Non-pigmented ciliary epithelial cell (primary cell): ENCODE data around the gene IFT52.
"Not testable (repeated sequence)": the region's sequence is repeated elsewhere in the genome, so short reads cannot be mapped to it uniquely, and the experiment has no call there.

Experiments used
- DNase-seq: peaks from one replicate; pipeline ENCODE4 v3.0.0-alpha.2; 2010; ENCODE audit warnings: low read depth

IFT52 gene

DNA sequence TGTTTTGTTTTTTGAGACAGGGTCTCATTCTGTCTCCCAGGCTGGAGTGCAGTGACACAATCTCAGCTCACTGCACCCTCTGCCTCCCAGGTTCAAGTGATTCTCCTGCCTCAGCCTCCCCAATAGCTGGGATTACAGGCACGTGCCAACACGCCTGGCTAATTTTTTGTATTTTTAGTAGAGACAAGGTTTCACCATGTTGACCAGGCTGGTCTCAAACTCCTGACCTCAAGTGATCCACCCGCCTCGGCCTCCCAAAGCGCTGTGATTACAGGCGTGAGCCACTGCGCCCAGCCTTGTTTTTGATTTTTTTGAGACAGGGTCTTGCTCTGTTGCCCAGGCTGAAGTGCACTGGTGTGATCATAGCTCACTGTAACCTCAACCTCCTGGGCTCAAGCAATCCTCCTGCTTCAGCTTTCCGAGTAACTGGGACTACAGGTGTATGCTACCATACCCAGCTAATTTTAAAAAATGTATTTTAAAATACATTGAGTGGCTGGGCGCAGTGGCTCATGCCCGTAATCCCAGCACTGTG is 61.0 kb downstream of the IFT52 start:
- not testable (repeated sequence) for DNase-seq

DNA sequence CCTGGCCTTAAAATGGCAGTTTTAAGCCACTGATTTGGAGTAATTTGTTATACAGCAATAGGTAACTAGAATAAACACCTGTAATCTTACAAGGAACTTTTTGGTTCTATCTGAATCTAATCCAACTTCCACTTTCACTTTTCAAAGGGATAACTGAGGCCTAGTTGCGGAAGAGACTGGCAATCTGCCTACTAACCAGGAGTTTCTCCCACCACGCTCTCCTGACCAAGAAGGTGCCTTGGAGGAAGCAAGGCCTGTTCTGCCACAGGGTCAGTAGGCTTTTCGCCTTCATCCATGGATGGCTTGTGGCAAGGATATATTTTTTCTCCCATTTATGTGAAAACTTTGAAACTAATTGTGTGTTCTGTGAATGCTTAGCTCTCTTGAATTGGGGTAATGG is 63.2 kb downstream of the IFT52 start:
- DNase-seq = no peak

DNA sequence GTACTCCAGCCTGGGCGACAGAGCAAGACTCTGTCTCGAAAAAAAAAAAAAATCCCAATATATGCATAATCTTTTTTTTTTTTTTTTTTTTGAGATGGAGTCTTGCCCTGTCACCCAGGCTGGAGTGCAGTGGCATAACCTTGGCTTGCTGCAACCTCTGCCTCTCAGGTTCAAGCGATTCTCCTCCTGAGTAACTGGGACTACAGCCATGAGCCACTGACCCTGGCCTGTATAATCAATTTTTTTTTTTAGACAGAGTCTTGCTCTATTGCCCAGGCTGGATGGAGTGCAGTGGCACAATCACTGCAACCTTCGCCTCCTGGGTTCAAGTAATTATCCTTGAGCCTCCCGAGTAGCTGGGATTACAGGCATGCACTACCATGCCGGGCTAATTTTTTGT is 64.4 kb downstream of the IFT52 start:
- DNase-seq = not testable (repeated sequence)

DNA sequence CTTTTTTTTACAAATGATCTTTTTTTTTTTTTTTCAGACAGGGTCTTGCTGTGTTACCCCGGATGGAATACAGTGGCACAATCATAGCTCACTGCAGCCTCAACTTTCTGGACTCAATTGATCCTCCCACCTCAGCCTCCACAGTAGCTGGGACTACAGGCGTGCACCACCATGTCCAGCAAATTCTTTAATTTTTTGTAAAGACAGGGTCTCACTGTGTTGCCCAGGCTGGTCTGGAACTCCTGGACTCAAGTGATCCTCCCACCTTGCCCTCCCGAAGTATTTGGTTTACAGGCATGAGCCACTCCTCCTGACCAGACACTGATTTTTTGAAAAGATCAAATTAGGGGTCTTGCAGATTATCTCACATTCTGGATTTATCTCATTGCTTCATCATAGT is 65.2 kb downstream of the IFT52 start:
- DNase-seq = no peak

DNA sequence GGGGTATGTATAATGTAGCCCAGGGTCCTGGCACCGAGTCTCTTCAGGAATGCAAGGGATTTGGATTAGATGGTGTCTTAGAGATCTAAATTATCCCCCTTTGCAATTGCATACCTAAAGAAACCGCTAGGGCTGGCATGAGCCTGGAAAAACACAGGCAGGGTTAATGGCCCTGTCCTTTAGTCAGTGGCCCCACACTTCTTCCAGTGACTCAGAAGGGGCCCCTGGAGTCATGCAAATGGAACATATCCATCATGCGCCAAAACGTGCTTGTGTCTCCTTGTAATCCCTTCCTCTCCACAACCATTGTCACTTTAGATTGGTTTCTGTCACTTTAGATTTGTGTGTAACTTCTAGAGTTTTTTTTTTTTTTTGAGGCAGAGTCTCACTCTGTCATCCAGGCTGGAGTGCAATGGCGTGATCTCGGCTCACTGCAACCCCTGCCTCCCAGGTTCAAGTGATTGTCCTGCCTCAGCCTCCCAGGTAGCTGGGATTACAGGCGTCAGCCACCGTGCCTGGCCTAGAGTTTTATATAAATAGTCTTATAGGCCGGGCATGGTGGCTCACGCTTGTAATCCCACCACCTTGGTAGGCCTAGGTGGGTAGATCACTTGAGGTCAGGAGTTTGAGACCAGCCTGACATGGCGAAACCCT is 67.5 kb downstream of the IFT52 start:
- DNase-seq = no peak

DNA sequence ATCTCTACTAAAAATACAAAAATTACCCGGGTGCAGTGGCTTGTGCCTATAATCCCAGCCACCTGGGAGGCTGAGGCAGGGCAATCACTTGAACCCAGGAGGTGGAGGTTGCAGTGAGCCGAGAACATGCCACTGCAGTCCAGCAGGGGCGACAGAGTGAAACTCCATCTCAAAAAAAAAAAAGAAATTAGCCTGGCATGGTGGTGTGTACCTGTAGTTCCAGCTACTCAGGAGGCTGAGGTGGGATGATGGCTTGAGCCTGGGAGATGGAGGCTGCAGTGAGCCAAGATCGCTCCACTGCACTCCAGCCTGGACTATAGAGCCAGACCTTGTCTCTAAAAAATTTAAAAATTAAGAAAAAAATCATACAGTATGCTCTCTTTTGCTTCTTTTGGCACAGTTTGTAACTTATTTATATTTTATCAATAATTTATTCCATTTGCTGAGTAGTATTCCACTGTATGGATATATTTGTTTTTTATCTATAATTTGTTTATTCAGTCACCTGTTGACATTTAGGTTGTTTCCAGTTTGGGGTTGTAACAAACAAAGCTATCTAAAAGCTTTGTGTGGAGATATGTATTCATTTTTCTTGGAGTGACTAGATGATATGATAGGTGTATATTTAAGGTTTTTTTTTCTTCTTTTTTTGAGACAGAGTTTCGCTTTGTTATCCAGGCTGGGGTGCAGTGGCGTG is 68.1 kb downstream of the IFT52 start:
- DNase-seq = no peak

DNA sequence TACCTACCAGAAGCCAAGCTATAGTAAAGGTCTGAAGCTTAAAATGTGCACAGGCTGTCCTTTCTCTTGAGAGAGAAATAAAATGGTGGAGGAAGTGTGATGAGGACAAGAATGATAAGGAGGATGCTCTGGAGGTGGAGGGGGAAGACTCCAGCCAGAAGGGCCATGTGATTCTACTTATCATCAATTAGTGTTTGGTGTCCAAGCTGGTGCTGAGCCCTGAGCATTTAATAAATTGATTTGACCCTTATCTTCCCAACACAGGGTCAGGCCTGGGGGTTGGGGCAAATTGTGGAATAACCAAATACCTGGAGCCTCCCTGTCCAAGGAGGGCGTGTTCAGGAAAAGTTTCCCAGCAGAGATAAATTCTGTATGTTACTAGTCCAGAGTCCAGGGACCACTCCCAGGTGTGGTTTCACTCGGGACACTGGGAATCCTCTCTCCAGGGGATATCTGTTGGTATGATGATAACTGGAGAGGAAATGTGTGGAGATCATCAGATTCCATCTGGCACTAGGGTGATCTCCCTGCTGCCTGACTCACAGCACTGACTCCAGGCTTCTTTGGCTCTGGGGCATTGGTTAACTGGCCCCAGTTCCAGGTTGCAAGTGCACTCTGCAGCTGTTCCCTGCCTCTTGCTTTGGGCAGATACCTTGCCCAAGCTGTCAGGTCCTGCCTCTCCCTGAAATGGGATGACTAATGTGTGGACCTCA is 72.4 kb downstream of the IFT52 start:
- no peak for DNase-seq

DNA sequence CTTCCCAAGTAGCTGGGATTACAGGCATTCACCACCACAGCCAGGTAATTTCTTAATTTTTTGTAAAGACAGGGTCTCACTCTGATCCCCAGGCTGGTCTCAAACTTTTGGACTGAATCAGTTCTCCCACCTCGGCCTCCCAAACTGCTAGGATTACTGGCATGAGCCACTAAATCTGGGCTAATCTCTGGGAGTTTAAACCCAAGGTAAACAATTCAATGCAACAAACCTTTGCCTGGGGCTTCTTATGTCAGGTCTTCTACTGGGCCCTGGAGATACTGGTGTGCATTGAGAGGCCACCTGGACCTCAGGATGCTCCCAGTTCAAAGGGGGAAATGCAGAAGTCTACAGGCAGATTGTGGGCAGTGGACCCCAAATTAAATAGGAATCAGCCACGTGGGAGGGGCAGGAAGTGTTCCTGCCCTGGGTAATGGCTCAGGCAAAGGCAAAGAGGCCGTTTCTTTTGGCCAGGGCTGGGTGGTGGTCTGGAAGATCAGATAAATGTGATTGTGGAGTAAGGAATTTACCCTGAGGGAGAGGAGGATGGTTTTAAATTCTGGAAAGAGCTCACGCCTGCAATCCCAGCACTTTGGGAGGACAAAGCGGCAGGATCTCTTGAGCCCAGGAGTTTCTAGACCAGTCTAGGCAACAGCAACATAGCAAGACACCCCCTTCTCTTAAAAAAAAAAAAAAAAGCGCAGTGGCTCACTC is 74.9 kb downstream of the IFT52 start:
- no peak for DNase-seq

DNA sequence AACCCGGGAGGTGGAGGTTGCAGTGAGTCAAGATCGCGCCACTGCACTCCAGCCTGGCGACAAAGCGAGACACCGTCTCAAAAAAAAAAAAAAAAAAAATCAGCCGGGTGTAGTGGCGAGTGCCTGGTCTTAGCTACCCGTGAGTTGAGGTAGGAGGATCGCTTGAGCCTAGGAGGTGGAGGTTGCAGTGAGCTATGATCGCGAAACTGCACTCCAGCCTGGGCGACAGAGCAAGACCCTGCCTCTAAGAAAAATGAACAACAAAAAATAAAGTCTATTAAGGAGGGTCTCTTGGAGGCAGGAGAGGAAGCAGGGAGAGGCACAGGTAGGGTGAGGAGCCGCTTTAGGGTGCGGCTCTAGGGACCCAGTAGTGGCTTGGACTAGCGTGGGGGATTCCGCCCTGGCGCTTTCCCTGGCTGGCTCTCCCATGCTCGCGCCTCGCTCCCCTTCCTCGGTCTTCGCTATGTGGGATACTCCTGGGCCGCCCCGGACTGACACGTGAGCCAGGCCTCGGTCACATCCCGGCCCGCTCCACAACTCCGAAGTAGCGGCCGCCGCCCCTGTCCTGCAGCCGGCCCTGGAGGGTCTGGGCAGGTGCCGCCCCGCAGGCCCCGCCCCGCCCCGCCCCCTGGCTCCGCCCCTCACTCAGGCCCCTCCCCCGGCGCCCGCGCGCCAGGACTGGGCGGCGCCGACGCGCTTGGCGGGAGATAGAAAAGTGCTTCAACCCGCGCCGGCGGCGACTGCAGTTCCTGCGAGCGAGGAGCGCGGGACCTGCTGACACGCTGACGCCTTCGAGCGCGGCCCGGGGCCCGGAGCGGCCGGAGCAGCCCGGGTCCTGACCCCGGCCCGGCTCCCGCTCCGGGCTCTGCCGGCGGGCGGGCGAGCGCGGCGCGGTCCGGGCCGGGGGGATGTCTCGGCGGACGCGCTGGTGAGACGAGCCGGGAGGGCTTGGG is 75.9 kb downstream of the IFT52 start, which contains the start of gene MYBL2:
MYBL2 (plus strand) TSS at position 739 of the 953 bp plus-strand sequence; CDS start at position 909, 170 bp downstream.
- DNase-seq = no peak

DNA sequence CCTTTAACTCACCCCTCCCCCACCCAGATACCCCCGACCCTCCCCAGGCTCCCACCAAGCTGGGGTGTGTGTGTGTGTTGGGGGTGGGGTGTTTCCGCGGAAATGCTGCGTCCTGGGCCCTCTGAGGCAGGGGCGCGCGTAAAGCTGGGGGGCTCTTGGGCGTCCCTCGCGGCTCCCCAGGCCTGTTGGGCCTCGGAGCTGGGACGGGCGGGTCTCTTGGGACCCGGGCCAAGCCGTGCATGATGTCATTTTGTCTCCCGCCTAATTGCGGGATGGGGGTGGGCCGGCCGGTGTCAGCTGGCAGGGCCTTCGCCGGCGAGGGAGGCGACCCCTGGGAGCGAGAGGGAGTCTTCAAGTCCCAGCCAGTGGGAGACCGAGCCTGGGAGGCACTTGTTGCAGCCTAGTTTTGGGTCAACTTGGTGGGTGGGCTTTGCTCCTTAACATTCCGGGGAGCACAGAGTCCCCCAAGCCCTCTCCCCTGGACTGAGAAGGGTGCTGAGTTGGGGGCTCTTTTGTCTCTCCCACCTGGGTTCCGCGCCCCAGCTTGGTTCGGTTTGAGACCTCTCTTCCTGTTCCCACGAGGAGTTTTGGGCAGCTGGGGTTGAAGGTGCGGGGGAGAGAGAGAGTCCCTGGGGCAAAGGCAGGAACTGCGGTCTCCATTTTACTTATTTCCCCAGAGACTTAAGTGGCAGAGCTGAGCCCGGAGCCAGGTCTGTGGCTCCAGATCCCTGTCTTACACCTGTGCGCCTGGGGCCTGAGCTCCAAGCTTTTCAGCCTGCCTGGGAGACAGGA is 76.8 kb downstream of the IFT52 start:
- no peak for DNase-seq

DNA sequence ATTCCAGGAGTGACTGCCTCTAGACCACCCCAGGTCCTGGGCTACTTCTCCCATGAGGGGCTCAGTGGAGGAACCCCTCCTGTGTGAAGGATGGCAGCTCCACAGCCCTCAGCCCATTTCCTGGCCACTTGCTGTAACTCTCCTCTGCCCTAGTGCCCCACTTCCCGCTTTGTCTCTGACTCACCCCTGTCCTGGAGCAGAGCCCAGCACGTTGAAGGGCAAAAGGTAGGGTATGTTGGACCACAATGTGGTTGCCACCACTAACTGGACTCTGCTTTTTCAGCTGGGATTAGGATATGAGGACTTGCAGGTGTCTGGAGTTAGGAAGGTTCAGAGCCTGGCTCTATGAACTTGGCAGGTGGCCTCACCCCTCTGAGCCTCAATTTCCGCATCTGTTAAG is 78.6 kb downstream of the IFT52 start:
- no peak for DNase-seq

DNA sequence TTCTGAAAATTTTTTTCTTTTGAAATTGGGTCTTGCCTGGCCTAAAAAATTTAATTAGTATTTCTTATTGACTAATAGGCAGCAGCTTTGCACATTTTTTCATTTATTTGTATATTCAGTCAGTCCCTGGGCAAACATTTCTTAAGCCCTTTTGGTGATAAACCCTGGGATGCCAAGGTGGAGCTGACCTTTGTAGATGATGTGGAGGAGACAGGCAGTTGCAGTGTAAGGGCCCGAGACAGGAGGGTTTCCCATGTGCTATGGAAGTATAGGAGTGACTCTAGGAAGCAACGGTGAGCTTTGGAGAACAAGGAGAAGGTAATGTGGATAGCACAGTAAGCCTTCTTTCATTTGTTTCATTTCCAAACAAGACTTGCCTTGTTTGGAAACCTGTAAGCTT is 79.7 kb downstream of the IFT52 start:
- DNase-seq = no peak

DNA sequence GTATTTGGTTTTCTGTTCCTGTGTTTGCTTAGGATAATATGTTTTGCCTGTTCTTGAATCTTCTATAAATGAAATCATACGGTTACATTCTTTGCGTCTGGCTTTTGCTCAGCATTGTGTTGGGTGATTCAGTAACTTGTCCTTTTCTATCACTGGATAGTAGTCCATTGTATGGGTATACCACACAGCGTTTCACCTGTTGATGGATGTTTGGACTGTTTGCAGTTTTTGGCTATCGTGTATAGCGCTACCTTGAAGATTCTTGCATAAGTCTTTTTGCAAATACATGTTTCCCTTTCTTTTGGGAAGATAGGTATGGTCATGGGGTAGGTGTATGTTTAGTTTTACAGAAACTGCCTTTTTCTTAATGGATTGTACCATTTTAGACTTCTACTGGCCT is 85.6 kb downstream of the IFT52 start:
- DNase-seq = no peak

DNA sequence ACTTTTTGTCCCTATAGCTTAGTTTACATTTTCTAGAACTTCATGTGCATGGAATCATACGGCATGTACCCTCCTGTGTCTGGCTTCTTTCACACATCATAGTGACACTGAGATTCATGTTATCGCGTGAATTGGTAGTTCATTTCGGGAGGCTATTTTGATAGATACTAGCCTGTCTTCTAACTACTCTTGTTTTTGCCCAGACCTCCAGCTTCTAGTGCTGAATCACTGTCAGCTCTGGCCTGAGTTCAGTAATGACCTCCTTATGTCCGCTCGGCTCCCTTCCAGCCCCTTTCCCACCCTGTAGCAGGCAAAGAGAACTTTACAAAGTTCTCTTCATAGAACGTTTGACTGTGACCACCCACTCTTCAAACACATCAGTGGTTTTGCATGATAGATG is 90.2 kb downstream of the IFT52 start:
- no peak for DNase-seq

DNA sequence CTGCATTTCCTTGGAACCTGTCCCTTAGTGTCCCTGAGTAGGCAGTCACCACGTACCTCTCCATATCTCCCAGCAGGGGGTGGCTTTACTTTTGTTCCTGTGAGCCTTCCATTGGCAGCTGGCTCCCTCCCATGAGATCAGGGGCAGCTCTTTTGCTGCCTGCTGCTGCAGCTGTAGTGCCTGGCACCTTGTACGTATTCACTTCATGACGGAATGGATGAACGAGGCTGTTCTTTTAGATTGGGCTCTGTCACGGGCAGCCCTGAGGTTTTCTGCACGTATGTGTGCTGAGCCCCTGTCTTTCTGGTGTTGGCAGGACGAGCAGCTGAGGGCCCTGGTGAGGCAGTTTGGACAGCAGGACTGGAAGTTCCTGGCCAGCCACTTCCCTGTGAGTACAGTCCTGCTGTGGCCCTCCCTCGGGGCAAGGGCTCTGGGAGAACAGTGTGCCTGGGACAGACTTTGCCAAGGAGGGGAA is 90.8 kb downstream of the IFT52 start:
- DNase-seq = no peak

DNA sequence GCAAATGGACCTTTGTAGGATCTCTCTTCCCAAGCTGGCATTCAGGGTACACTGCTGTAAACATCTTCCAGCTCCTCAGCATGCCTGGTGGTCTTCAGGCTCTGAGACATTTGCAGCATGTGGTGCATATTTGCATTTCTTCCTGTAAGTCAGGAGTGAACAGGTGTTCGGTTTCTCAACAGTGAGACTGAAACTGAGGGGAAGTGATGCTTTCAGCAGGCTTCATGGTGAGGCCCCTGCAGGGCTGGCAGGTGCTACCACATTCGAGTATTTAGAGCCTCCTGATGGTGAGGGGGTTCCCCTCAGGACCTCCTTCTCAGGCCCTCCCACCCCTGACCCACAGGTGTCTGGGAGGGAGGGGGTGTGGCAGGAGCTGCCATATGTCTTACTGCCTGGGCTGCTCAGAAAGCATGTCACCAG is 91.3 kb downstream of the IFT52 start:
- DNase-seq = no peak

DNA sequence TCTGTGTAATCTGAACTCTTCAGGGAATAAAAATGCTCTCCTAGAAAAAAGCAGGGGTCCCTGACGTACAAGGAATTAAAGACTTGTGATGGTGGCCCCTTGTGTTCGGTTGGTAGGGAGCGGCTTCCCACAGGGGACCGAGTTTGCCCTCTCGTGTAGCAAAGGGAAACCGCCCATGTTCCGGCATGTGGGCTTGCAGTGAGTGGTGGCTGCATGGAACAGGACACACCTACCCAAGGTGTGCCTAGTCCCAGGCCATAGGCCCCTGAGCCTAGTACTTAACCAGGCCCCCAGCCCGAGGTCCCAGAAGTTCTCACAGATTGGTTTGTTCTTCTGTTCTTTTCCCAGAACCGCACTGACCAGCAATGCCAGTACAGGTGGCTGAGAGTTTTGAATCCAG is 91.7 kb downstream of the IFT52 start:
- no peak for DNase-seq

DNA sequence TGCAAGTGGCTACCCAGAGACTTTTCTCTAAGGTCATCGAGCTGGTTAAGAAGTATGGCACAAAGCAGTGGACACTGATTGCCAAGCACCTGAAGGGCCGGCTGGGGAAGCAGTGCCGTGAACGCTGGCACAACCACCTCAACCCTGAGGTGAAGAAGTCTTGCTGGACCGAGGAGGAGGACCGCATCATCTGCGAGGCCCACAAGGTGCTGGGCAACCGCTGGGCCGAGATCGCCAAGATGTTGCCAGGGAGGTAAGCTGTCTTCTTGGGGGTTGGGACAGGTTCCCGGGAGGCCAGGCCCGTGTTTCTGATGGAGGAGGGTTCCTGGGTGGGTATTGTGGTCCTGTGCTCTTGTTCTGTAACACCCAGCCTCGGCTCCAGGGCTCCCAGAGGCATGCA is 96.1 kb downstream of the IFT52 start:
- no peak for DNase-seq

DNA sequence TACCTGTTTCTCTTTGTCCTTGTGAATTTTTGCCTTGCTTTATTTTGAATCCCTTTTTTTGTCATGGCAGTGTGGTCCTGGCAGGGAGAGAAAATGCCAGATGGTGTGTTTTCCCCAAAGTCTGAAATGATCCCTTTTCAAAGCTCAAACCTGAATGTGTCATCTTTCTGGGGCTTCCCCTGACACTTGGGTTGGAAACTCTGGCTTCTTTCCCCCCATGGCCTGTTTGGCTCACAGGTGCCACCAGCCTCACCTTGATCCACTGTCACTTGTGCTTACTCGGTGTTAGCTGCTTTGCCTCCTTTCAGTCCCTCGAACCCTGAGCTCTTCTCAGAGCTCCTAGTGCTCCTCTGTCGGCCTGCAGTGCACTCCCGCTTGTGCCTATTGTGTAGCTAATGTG is 98.4 kb downstream of the IFT52 start:
- DNase-seq = no peak

DNA sequence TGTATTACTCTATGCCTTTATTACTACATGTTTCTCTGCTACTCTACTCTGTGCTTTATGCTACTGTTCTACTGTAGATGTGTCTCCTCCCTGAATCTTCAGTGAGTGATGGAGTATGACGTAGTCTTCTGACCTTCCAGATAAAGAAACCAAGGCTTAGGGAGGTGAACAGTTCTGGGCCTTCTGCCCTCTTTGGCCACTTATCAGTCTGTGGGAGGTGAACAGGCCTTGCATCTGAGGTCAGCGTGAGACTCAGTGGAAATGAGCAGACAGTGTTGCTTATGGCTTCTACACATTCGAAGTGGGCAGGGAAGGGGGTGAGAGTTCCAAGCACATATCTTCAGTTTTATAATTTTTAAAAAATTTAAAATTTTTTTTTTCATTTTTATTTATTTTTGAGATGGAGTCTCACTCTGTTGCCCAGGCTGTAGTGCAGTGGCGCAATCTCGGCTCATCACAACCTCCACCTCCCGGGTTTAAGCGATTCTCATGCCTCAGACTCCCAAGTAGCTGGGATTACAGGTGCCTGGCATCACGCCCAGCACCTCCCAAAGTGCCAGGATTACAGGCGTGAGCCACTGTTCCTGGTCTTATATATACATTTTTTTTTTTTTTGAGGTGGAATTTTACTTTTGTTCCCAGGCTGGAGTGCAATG is 100.3 kb downstream of the IFT52 start:
- DNase-seq = no peak
